CD14-positive monocyte (primary cell): Measurements from ENCODE around the gene TNPO3. TPM values are rescaled to one million over a fixed set of nuclear protein-coding genes. Genes with fewer than 3 reads are reported as not detected.

Experiments
- DNase-seq, 3 donors: peaks; one replicate each; pipeline ENCODE4 v3.0.0-alpha.2; 2011 to 2022
- H2AFZ ChIP-seq: 2 replicates; pipeline ENCODE4 v1.6.0; 2012; ENCODE audit warnings: mild to moderate bottlenecking, low read depth, low read length, inconsistent platforms; ENCODE audit not compliant: insufficient read depth, poor library complexity, severe bottlenecking
- H3K27ac ChIP-seq, 2 donors: 1 replicate in 1 of 2; 2 replicates in 1 of 2; pipeline ENCODE4 v1.5.1; 2012 to 2013; ENCODE audit warnings: low read length in 2 of 2, control low read depth in 1 of 2, inconsistent platforms in 1 of 2, low read depth in 1 of 2, mild to moderate bottlenecking in 1 of 2
- H3K27me3 ChIP-seq, 2 donors: one replicate each; pipeline versions ENCODE4 v1.6.0 to v1.6.1; 2011 to 2013; ENCODE audit warnings: low read length in 2 of 2; ENCODE audit not compliant: control insufficient read depth in 2 of 2, insufficient read depth in 2 of 2
- H3K36me3 ChIP-seq, 2 donors: replicated peaks in 1 of 2; 1 replicate in 1 of 2; 2 replicates in 1 of 2; pipeline versions ENCODE4 v1.5.1 to v1.6.1; 2012 to 2013; ENCODE audit warnings: low read length in 2 of 2, control low read depth in 1 of 2, inconsistent platforms in 1 of 2, mild to moderate bottlenecking in 1 of 2; ENCODE audit not compliant: insufficient read depth in 2 of 2, control insufficient read depth in 1 of 2
- H3K4me1 ChIP-seq, 2 donors: 1 replicate in 1 of 2; 2 replicates in 1 of 2; pipeline versions ENCODE4 v1.5.1 to v1.6.1; 2012 to 2013; ENCODE audit warnings: low read length in 2 of 2, control low read depth in 1 of 2, inconsistent platforms in 1 of 2, mild to moderate bottlenecking in 1 of 2, moderate library complexity in 1 of 2; ENCODE audit not compliant: insufficient read depth in 2 of 2, control insufficient read depth in 1 of 2
- H3K4me2 ChIP-seq: replicated peaks from 2 replicates; pipeline ENCODE3; 2012; ENCODE audit warnings: low read length, moderate library complexity, mild to moderate bottlenecking; ENCODE audit not compliant: poor library complexity, severe bottlenecking; ENCODE audit errors: extremely low read depth
- H3K4me3 ChIP-seq, 3 experiments: fragments of 200-600 bp in 1 of 3; sonication (generic) in 1 of 3; replicated peaks in 1 of 3; 1 replicate in 2 of 3; 2 replicates in 1 of 3; pipeline ENCODE4 v1.5.1; 2011 to 2013; ENCODE audit warnings: low read length in 3 of 3, mild to moderate bottlenecking in 3 of 3, control low read depth in 2 of 3, low read depth in 2 of 3, inconsistent platforms in 1 of 3, moderate library complexity in 1 of 3
- H3K79me2 ChIP-seq: 2 replicates; pipeline ENCODE4 v1.6.0; 2012; ENCODE audit warnings: mild to moderate bottlenecking, control low read depth, inconsistent platforms, low read length, moderate library complexity; ENCODE audit not compliant: insufficient read depth
- H3K9ac ChIP-seq: 2 replicates; pipeline ENCODE4 v1.6.0; 2017; ENCODE audit warnings: low read length, mild to moderate bottlenecking; ENCODE audit not compliant: insufficient read depth, poor library complexity, severe bottlenecking
- H3K9me3 ChIP-seq, 2 donors: replicated peaks in 1 of 2; 1 replicate in 1 of 2; 2 replicates in 1 of 2; pipeline versions ENCODE4 v1.5.1 to v1.6.1; 2012 to 2013; ENCODE audit warnings: low read length in 2 of 2, control low read depth in 1 of 2; ENCODE audit not compliant: control insufficient read depth in 1 of 2, insufficient read depth in 1 of 2
- H4K20me1 ChIP-seq: 2 replicates; pipeline ENCODE4 v1.6.0; 2012; ENCODE audit warnings: mild to moderate bottlenecking, low read length, control low read depth, moderate library complexity; ENCODE audit not compliant: insufficient read depth
- H3K27ac Mint-ChIP-seq, 7 donors: one replicate each; pipeline ENCODE4 v1.8.0; 2020; ENCODE audit warnings: mild to moderate bottlenecking in 7 of 7, mixed read lengths in 7 of 7, moderate library complexity in 6 of 7, inconsistent platforms in 2 of 7
- H3K27me3 Mint-ChIP-seq, 3 donors: one replicate each; pipeline ENCODE4 v1.8.0; 2021 to 2022; ENCODE audit warnings: low read depth in 3 of 3, mild to moderate bottlenecking in 3 of 3, mixed read lengths in 3 of 3, moderate library complexity in 3 of 3, inconsistent platforms in 1 of 3
- H3K36me3 Mint-ChIP-seq, 2 donors: one replicate each; pipeline ENCODE4 v1.8.0; 2020; ENCODE audit warnings: mixed read lengths in 2 of 2, inconsistent platforms in 1 of 2, mild to moderate bottlenecking in 1 of 2
- H3K4me1 Mint-ChIP-seq: one replicate; pipeline ENCODE4 v1.8.0; 2020; ENCODE audit warnings: mild to moderate bottlenecking, mixed read lengths
- H3K4me3 Mint-ChIP-seq, 2 donors: one replicate each; pipeline ENCODE4 v1.8.0; 2020; ENCODE audit warnings: mild to moderate bottlenecking in 2 of 2, mixed read lengths in 2 of 2, moderate library complexity in 1 of 2
- H3K9me3 Mint-ChIP-seq, 7 donors: one replicate each; pipeline ENCODE4 v1.8.0; 2020 to 2022; ENCODE audit warnings: mixed read lengths in 7 of 7, mild to moderate bottlenecking in 6 of 7, moderate library complexity in 6 of 7, inconsistent platforms in 2 of 7
- WGBS: methylation state at CpG from one replicate; pipeline ENCODE4 v1.1.5; 2013; ENCODE audit warnings: missing lambda C conversion rate; ENCODE audit not compliant: insufficient coverage; 5-methylcytosine and 5-hydroxymethylcytosine counted together
- intact Hi-C, 2 donors: fragments of 100-400 bp; cut with micrococcal nuclease; formaldehyde crosslinking; loops; one replicate each; pipeline versions ENCODE4 v1.15.0 to v1.15.1; 2023
- polyA plus RNA-seq, 3 donors: library from polyadenylated mRNA; depleted of rRNA in 1 of 3; unstranded in 2 of 3; stranded (reverse) in 1 of 3; fragments of 300-500 nt in 2 of 3; fragments of >200 nt in 1 of 3; fragmentation: Illumina TruSeq in 2 of 3; gene quantifications; 1 replicate in 2 of 3; 2 replicates in 1 of 3; pipeline ENCODE4 v1.2.3, GENCODE V29; 2012 to 2021
- TF ChIP-seq, protein P1 (sequence below): fragments of 200-600 bp; IDR thresholded peaks from one replicate; pipeline ENCODE4 v1.8.0; 2022; ENCODE audit warnings: antibody characterized with exemption, mild to moderate bottlenecking

The TNPO3 gene
- polyA plus RNA-seq, 3 donors: 17.0 to 23.8 (median 19.7) TPM

DNA sequence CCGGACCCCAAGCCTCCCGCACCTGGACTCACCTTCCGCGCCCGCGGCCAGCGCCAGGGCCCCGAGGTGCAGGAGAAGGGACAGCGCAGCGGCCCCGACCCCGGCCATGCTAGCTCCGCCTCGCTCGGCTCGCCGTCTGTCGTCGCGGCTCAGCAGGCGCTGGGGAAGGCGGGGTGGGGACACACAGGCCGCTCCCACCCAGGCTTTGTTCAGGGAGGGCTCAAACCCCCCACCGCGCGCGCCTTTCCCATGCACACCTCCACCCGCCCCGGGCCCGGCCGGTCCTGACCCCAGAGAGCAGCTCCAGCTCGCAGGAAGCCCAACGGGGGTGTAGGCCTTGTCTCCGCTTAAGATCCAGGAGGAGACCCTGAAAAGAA, 144.4 kb downstream of the TNPO3 start, which contains the start of gene KCP:
TSS of gene KCP (minus strand) at position 141 of the 377 bp plus-strand sequence. CDS start at position 108, 33 bp downstream.
- Histone ChIP-seq H3K36me3 (no peaks in the 10 kb centered on the region), H3K27me3 (peaks cover 17 to 51% of the 10 kb centered on the region in 2 donors), H3K4me1 (peaks cover 23 to 30% of the 10 kb centered on the region in 2 donors), H2AFZ (peak within 1 kb of the TSS; percentile 63), H3K4me3 (peak within 1 kb of the TSS in 1 of 3 experiments; percentile 45), H3K9me3 (peaks cover 0 to 3% of the 10 kb centered on the region in 2 donors), H3K27ac (no peak within 1 kb of the TSS), H3K4me2 (peak within 1 kb of the TSS; percentile 59), H3K9ac (no peak within 1 kb of the TSS), H4K20me1 (no peaks in the 10 kb centered on the region), H3K79me2 (no peaks in the 10 kb centered on the region)
- H3K27ac Mint-ChIP-seq: peak within 1 kb of the TSS in 1 of 7 donors; percentile 6
- H3K4me1 Mint-ChIP-seq: peaks cover 36% of the 10 kb centered on the region
- H3K9me3 Mint-ChIP-seq: peaks cover 2 to 8% (median 3%) of the 10 kb centered on the region in 7 donors
- peak within 1 kb of the TSS; percentile 45 to 78 for H3K4me3 Mint-ChIP-seq
- peak in 1 of 3 donors; percentile 1 for DNase-seq
- intact Hi-C loops: no loop called here
- H3K36me3 Mint-ChIP-seq: peaks cover 3 to 16% of the 10 kb centered on the region in 2 donors
- TF ChIP-seq, protein P1, sequence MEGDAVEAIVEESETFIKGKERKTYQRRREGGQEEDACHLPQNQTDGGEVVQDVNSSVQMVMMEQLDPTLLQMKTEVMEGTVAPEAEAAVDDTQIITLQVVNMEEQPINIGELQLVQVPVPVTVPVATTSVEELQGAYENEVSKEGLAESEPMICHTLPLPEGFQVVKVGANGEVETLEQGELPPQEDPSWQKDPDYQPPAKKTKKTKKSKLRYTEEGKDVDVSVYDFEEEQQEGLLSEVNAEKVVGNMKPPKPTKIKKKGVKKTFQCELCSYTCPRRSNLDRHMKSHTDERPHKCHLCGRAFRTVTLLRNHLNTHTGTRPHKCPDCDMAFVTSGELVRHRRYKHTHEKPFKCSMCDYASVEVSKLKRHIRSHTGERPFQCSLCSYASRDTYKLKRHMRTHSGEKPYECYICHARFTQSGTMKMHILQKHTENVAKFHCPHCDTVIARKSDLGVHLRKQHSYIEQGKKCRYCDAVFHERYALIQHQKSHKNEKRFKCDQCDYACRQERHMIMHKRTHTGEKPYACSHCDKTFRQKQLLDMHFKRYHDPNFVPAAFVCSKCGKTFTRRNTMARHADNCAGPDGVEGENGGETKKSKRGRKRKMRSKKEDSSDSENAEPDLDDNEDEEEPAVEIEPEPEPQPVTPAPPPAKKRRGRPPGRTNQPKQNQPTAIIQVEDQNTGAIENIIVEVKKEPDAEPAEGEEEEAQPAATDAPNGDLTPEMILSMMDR: no peak
- peaks cover 45 to 64% (median 52%) of the 10 kb centered on the region in 3 donors for H3K27me3 Mint-ChIP-seq
- 47% methylated on average over 27 of the region's 34 CpGs for WGBS

DNA sequence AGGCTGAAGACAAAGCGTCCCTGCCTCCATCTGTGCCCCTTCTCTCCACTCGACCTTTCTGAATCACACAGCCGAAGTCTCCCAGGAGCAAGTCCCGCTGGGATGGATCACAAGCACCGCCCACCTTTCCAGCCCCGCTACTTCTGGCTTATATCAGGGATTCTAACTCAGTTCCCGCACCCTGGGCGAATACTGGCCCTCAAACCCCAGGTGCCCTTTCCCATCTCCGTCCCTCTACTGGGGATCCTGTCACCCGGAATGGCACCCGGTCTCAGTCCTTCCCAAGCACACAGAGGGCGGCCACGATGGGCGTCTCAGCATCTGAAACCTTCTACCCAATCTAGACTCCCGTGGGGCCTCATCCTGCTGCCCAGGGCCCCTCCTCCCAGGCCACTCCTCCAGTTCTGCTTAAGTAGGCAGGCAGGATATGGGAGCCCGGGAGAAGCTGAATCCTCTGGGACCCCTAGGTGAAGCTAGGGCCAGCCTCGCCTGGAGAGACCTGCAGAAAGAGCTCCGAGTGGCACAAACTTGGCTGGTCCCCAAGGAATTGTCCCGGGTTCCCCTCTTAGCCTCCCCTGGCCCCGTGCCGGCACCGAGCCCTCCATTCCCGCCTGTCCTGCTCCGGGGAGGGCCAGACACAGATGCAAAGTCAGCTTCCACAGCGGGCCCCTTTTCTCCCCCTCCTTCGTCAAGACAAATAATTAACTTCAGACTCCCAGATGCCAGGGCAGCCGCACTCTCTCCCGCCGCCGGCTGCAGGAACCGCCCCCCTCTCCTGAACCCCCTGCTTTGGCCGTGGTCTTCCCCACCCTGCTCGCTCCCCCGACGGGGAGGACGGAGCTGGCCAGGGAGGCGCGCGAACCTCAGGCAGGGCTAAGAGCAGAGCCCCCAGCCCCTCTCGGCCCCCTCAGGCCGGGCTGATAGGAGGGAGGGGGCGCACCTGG, 145.0 kb downstream of the TNPO3 start:
- H3K4me3 Mint-ChIP-seq: peak overlapping the region; percentile 45 to 78
- peaks cover 0 to 3% of the 10 kb centered on the region in 2 donors for H3K9me3 ChIP-seq
- H3K9ac ChIP-seq: no peak overlapping the region
- H3K79me2 ChIP-seq: no peaks in the 10 kb centered on the region
- peak overlapping the region; percentile 59 for H3K4me2 ChIP-seq
- peaks cover 0 to 13% of the 10 kb centered on the region in 2 donors for H3K36me3 Mint-ChIP-seq
- TF ChIP-seq, protein P1: no peak
- H3K9me3 Mint-ChIP-seq: peaks cover 0 to 5% (median 1%) of the 10 kb centered on the region in 7 donors
- peaks cover 19 to 25% of the 10 kb centered on the region in 2 donors for H3K4me1 ChIP-seq
- peak overlapping the region in 1 of 3 experiments; percentile 45 for H3K4me3 ChIP-seq
- H3K27me3 ChIP-seq: peaks cover 13 to 46% of the 10 kb centered on the region in 2 donors
- peak in 1 of 3 donors; percentile 4 for DNase-seq
- H3K4me1 Mint-ChIP-seq: peaks cover 34% of the 10 kb centered on the region
- WGBS: 30% methylated on average over 36 of the region's 42 CpGs
- intact Hi-C loops: loop anchor here (5.0 to 10.0 kb wide), 3 partner anchors 37 to 185 kb away; no protein-coding TSS in a partner anchor
- H2AFZ ChIP-seq: peak overlapping the region; percentile 63
- peaks cover 40 to 57% (median 46%) of the 10 kb centered on the region in 3 donors for H3K27me3 Mint-ChIP-seq
- peak overlapping the region in 1 of 7 donors; percentile 6 for H3K27ac Mint-ChIP-seq
- H4K20me1 ChIP-seq: no peaks in the 10 kb centered on the region
- H3K27ac ChIP-seq: no peak overlapping the region
- H3K36me3 ChIP-seq: no peaks in the 10 kb centered on the region
